ENCODE data around the gene CARMIL1.
A peak's percentile ranks its signal among the peaks of the same experiment; 100 is the strongest.

CARMIL1 gene

DNA sequence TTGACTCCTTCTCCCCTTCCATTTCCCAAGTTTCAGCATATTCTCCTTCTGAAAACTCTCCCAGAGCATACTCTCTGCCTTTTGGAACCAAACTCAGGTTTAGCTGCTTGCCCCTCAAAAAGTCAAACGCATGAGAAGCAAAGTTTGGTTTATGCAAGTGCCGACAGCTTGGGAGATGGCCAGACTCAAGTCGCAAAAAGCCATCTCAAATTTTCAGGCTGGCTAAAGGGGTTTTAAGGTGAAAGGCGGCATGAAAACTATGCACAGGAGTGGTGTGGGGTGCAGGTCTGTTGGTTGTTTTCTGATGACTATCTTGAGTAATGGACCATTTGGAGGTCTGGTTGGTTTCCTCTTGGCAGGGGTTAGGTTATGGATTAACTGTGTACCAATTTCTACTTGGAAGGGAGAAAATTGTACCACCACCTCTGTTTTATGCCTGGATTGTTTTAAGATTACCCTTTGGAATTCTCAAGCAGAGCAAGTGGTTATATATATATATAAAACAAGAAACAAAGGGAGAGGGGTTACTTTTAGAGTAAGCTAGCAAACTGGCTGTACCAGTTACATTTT lies 320.4 kb downstream of the CARMIL1 start:
- in situ Hi-C loops (cut with HindIII; ENCODE audit: low pct_unique_long_range_greater_than_20kb, low sequenced_read_pairs) = no loop called here
- no peak for TF ChIP-seq JUND (IDR thresholded peaks at IDR 0.05; ENCODE audit: low read depth)
- DNase-seq (ENCODE audit: low read depth in 1 of 2, low spot score in 1 of 2) = no peak

DNA sequence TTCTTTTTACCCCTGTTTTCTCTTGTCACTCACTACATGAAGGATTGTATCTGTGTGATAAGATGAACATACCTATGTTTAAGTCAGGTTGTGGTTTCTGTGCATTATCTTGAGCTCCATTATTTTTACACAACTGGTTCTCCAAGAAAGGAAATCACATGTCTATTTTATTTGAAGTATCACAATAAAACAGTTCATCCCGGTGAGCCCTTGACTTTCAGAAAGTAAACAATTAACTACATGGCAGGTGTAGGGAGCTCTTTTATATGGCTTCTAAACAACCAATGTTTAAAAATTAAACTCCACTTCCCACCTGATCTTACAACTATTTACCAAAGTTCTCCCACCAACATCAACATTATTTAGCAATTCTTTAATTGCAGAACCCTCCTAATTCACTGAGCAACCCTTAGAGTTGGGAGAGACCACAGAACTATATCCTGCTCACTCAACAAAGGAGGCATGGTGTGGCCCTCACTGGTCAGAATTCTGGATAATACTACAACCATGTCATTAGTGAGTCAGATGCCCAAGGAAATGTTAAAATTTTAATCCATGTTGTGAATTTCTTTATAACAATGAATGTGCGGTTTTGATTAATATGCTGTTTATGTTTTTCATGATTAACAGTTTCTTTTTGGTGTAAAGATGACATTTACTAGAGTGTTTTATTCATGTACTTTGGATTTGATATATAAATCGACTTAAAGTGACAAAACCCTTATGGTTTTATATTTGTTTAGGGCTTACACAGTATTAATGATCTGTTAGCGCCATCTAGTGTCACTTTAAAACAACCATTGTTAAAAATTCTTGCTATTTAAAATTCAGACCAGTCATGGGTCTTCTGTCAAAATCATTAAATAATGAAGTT lies 322.9 kb downstream of the CARMIL1 start:
- DNase-seq (ENCODE audit: low read depth in 1 of 2, low spot score in 1 of 2) = peak; percentile 40 to 63
- in situ Hi-C loops (cut with HindIII; ENCODE audit: low pct_unique_long_range_greater_than_20kb, low sequenced_read_pairs) = no loop called here
- TF ChIP-seq JUND (IDR thresholded peaks at IDR 0.05; ENCODE audit: low read depth) = no peak

- in situ Hi-C loops (cut with HindIII; ENCODE audit: low pct_unique_long_range_greater_than_20kb, low sequenced_read_pairs) = no loop called here
- no peak for DNase-seq (ENCODE audit: low read depth in 1 of 2, low spot score in 1 of 2)
- TF ChIP-seq JUND (IDR thresholded peaks at IDR 0.05; ENCODE audit: low read depth) = no peak
These were observed 323.5 kb downstream of the CARMIL1 start for GRCh38 chr6:25602674-25602982.

DNA sequence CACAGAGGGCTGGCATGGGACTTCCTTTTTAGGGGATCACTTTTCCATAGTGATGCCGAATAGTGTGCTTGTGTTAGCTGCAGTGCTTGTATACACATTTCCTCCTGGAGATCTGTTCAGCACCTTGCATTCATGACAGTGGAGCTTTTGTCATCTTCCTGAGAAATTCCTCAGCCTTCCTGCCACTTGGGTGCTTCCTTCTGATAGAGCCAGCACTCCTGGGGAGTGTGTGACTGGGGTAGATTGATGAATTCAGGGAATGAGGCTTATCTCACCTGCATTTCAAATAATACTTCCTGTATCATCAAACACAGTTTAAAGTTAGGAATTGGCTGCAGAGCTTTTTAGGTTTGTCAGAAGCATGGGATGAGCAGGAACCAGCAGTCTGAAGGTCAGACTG lies 324.1 kb downstream of the CARMIL1 start:
- no peak for DNase-seq (ENCODE audit: low read depth in 1 of 2, low spot score in 1 of 2)
- in situ Hi-C loops (cut with HindIII; ENCODE audit: low pct_unique_long_range_greater_than_20kb, low sequenced_read_pairs) = no loop called here
- TF ChIP-seq JUND (IDR thresholded peaks at IDR 0.05; ENCODE audit: low read depth) = no peak

GRCh38 chr6:25606151-25606550 lies 327.0 kb downstream of the CARMIL1 start:
- TF ChIP-seq JUND (IDR thresholded peaks at IDR 0.05; ENCODE audit: low read depth) = no peak
- in situ Hi-C loops (cut with HindIII; ENCODE audit: low pct_unique_long_range_greater_than_20kb, low sequenced_read_pairs) = no loop called here
- no peak for DNase-seq (ENCODE audit: low read depth in 1 of 2, low spot score in 1 of 2)

GRCh38 chr6:25608558-25609174 lies 329.5 kb downstream of the CARMIL1 start:
- in situ Hi-C loops (cut with HindIII; ENCODE audit: low pct_unique_long_range_greater_than_20kb, low sequenced_read_pairs) = no loop called here
- TF ChIP-seq JUND (IDR thresholded peaks at IDR 0.05; ENCODE audit: low read depth) = no peak
- DNase-seq (ENCODE audit: low read depth in 1 of 2, low spot score in 1 of 2) = no peak

GRCh38 chr6:25612666-25613065 lies 333.5 kb downstream of the CARMIL1 start:
- in situ Hi-C loops (cut with HindIII; ENCODE audit: low pct_unique_long_range_greater_than_20kb, low sequenced_read_pairs) = no loop called here
- no peak for TF ChIP-seq JUND (IDR thresholded peaks at IDR 0.05; ENCODE audit: low read depth)
- no peak for DNase-seq (ENCODE audit: low read depth in 1 of 2, low spot score in 1 of 2)

DNA sequence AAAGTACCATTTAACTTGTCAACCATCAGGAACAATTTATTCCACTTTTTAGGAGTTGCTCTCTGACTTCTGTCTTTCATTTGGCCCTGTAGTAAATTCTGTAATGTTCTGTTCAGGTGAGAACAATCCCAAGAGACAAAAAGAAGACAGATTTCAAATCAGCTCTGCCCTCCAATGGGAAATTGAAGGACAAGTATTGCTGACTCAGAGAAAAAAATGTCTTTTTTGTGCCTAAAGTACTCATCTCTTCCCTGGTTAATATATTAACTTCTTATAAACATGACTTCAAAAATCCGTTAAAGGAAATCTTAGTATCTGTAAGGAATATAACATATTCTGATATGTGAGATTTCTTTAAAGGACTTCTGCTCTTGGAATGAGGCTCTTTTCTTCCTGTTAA lies 334.2 kb downstream of the CARMIL1 start:
- DNase-seq (ENCODE audit: low read depth in 1 of 2, low spot score in 1 of 2) = no peak
- in situ Hi-C loops (cut with HindIII; ENCODE audit: low pct_unique_long_range_greater_than_20kb, low sequenced_read_pairs) = no loop called here
- TF ChIP-seq JUND (IDR thresholded peaks at IDR 0.05; ENCODE audit: low read depth) = no peak

DNA sequence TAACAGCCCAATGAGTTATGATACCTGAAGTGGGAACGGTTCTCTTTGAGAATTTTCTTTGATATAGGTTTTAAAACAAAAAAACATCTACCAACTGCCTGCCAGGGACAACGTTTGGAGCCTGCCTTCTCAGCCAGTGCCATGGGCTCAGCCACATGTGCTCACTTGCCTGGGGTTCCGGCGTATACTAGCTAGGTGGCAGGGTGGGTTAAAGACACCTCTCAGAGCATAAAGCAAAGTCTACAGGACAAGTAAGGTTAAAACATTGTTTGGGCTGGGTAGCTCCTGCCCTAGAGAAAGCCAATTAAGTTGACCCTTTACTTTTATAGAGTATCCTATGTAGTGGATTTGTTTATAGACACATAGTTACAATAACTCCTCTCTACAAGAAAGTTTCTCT lies 334.9 kb downstream of the CARMIL1 start:
- TF ChIP-seq JUND (IDR thresholded peaks at IDR 0.05; ENCODE audit: low read depth) = no peak
- in situ Hi-C loops (cut with HindIII; ENCODE audit: low pct_unique_long_range_greater_than_20kb, low sequenced_read_pairs) = no loop called here

GRCh38 chr6:25615471-25615870 lies 336.3 kb downstream of the CARMIL1 start:
- DNase-seq (ENCODE audit: low read depth in 1 of 2, low spot score in 1 of 2) = no peak
- in situ Hi-C loops (cut with HindIII; ENCODE audit: low pct_unique_long_range_greater_than_20kb, low sequenced_read_pairs) = no loop called here
- no peak for TF ChIP-seq JUND (IDR thresholded peaks at IDR 0.05; ENCODE audit: low read depth)

More for the DNA sequence above, 334.9 kb downstream of the CARMIL1 start:
- DNase-seq (ENCODE audit: low read depth in 1 of 2, low spot score in 1 of 2) = no peak

- in situ Hi-C loops (cut with HindIII; ENCODE audit: low pct_unique_long_range_greater_than_20kb, low sequenced_read_pairs) = no loop called here
- no peak for TF ChIP-seq JUND (IDR thresholded peaks at IDR 0.05; ENCODE audit: low read depth)
- DNase-seq (ENCODE audit: low read depth in 1 of 2, low spot score in 1 of 2) = no peak
These were observed 338.8 kb downstream of the CARMIL1 start for GRCh38 chr6:25617997-25618396.

DNA sequence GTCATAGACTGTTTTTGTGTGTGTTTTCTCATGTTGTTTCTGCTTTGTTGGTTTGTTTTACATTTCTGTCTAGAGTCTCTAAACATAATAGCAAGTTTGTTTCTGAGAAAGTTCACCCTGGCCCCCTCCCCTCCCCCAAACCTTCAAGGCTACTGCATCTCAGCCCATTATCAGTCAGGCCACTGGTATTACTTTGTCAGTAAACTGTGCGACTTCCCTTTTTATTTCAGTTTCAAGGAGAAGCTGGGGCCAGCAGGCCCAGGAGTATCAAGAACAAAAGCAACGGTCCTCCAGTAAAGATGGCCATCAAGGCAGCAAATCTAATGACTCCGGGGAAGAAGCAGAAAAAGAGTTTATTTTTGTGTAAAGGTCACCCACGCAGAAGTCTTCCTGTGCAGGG lies 340.0 kb downstream of the CARMIL1 start:
- in situ Hi-C loops (cut with HindIII; ENCODE audit: low pct_unique_long_range_greater_than_20kb, low sequenced_read_pairs) = no loop called here
- no peak for TF ChIP-seq JUND (IDR thresholded peaks at IDR 0.05; ENCODE audit: low read depth)
- no peak for DNase-seq (ENCODE audit: low read depth in 1 of 2, low spot score in 1 of 2)

GRCh38 chr6:25620391-25620790 lies 341.2 kb downstream of the CARMIL1 start:
- no peak for TF ChIP-seq JUND (IDR thresholded peaks at IDR 0.05; ENCODE audit: low read depth)
- no peak for DNase-seq (ENCODE audit: low read depth in 1 of 2, low spot score in 1 of 2)
- in situ Hi-C loops (cut with HindIII; ENCODE audit: low pct_unique_long_range_greater_than_20kb, low sequenced_read_pairs) = no loop called here
